ENCODE results near the gene NQO1. TPM values are rescaled to one million over a fixed set of nuclear protein-coding genes. Genes with fewer than 3 reads are reported as not detected.
A peak's percentile ranks its signal among the peaks of the same experiment; 100 is the strongest.

The NQO1 gene
- total RNA-seq, 2 experiments from 2014 or later = 9.9 to 11.4 TPM

DNA sequence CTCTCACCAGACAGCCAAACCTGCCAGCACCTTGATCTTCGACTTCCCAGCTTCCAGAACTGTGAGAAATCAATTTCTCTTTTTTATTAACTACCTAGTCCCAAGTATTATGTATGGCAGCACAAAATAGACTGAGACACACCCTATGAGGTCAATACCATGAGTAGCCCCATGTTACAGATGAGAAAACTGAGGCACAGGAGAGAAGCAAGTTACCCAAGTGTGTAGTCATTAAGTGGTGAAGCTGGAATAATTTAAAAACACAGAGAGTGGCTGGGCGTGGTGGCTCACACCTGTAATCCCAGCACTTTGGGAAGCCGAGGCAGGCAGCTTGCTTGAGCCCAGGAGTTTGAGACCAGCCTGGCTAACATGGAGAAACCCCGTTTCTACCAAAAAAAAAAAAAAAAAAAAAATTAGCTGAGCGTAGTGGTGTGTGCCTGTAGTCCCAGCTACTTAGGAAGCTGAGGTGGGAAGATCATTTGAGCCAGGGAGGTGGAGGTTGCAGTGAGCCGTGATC, 4.9 kb downstream of the NQO1 start:
- Mint-ChIP-seq H3K36me3 (ENCODE audit: low read depth) (no peaks in the 10 kb centered on the region), H3K4me3 (no peak overlapping the region), H3K9me3 (ENCODE audit: low read depth) (no peaks in the 10 kb centered on the region), H3K27me3 (no peaks in the 10 kb centered on the region), H3K27ac (no peak overlapping the region), H3K4me1 (peaks cover 15% of the 10 kb centered on the region)
- intact Hi-C loops (cut with DNase I, micrococcal nuclease) = no loop called here
- ATAC-seq = no peak
- no peak for DNase-seq
- ChIA-PET POLR2A (interaction anchor here (1.4 kb wide), 1 partner anchor 33 kb away, joined by 3 read pairs; the partner anchor contains the start of gene NOB1), CTCF (interaction anchor here (1.1 kb wide), 1 partner anchor 13 kb away, joined by 4 read pairs; no protein-coding TSS in a partner anchor)

DNA sequence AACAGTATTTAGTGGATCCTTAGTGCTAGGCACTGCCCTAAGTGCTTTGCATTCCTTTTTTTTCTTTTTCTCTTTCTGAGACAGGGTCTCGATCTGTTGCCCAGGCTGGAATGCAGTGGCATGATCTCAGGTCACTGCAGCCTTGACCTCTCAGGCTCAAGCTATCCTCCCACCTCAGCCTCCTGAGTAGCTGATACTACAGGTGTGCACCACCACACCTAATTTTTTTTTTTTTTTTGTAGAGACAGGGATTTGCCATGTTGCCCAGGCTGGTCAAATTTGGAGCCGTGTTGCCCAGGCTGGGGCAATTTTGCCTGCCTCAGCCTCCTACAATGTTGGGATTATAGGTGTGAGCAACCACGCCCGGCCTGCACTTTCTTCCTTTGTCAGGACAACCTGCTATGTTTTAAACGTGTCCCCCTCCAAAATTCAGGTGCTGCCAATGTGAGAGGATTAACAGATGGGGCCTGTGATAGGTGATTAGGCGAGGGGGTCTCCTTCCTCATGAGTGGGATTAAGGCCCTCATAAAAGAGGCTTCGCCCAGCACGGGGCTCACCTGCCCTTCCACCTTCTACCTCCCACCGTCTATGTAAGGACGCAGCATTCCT, 5.4 kb downstream of the NQO1 start:
- ATAC-seq (no peak), DNase-seq (no peak)
- POLR2A ChIA-PET = interaction anchor here (1.4 kb wide), 1 partner anchor 34 kb away, joined by 3 read pairs; the partner anchor contains the start of gene NOB1
- intact Hi-C loops (cut with DNase I, micrococcal nuclease) = no loop called here
- H3K36me3 Mint-ChIP-seq (ENCODE audit: low read depth) = no peaks in the 10 kb centered on the region
- CTCF ChIA-PET = interaction anchor here (0.7 to 1.1 kb wide), 2 partner anchors 12 to 465 kb away, joined by 3 to 4 read pairs; no protein-coding TSS in a partner anchor
- no peaks in the 10 kb centered on the region for H3K9me3 Mint-ChIP-seq (ENCODE audit: low read depth)
- no peak overlapping the region for H3K4me3 Mint-ChIP-seq
- no peaks in the 10 kb centered on the region for H3K27me3 Mint-ChIP-seq
- peaks cover 9% of the 10 kb centered on the region for H3K4me1 Mint-ChIP-seq
- H3K27ac Mint-ChIP-seq = no peak overlapping the region

DNA sequence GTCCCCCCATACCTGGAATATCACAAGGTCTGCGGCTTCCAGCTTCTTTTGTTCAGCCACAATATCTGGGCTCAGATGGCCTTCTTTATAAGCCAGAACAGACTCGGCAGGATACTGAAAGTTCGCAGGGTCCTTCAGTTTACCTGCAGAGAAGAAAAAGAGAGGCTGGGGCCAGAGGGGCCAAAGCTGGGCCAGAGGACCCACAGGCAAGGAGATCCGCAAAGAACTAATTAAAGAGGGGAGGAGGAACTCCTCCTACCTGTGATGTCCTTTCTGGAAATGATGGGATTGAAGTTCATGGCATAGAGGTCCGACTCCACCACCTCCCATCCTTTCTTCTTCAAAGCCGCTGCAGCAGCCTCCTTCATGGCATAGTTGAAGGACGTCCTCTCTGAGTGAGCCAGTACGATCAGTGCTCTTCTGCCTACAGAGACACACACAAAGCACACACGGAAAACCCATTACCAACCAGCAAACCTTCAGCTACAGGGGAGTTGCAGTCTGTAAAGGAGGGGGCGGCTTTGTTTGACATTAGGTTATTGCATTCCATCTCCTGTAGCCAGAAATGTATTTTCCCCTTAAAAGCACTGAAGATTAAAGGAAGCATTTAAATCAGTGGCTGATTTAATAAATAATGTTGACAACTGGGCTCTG, 8.1 kb downstream of the NQO1 start:
- intact Hi-C loops (cut with DNase I, micrococcal nuclease) = no loop called here
- ATAC-seq = no peak
- no peaks in the 10 kb centered on the region for H3K27me3 Mint-ChIP-seq
- H3K36me3 Mint-ChIP-seq (ENCODE audit: low read depth) = no peaks in the 10 kb centered on the region
- no peak for DNase-seq
- ChIA-PET POLR2A (no interaction called here), CTCF (interaction anchor here (0.6 kb wide), 2 partner anchors 15 to 1160 kb away, joined by 3 read pairs; no protein-coding TSS in a partner anchor)
- no peaks in the 10 kb centered on the region for H3K4me1 Mint-ChIP-seq
- no peaks in the 10 kb centered on the region for H3K9me3 Mint-ChIP-seq (ENCODE audit: low read depth)
- H3K27ac Mint-ChIP-seq = no peak overlapping the region
- no peak overlapping the region for H3K4me3 Mint-ChIP-seq

DNA sequence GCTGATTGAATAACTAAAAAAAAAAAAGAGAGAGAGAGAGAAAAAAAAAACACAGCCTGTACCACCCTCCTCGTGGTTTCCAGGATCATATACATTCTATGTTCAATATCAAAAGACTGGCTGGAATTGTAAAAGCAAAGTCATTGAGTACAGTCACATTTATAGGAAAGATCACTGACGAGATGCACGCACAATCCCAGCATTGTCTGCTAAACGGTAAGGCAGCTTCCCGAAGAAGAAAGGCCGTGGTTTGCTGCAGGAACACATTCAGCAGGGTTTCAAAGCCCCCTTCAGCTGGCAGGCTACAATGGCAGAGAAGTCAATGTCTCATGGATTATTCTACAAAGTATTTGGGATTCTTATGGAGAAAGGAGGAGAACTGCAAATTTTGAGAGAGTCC, 9.3 kb downstream of the NQO1 start:
- H3K27ac Mint-ChIP-seq = no peak overlapping the region
- no peaks in the 10 kb centered on the region for H3K27me3 Mint-ChIP-seq
- ATAC-seq (no peak), DNase-seq (no peak)
- H3K36me3 Mint-ChIP-seq (ENCODE audit: low read depth) = no peaks in the 10 kb centered on the region
- H3K9me3 Mint-ChIP-seq (ENCODE audit: low read depth) = no peaks in the 10 kb centered on the region
- H3K4me1 Mint-ChIP-seq = no peaks in the 10 kb centered on the region
- CTCF ChIA-PET = no interaction called here
- POLR2A ChIA-PET = no interaction called here
- intact Hi-C loops (cut with DNase I, micrococcal nuclease) = no loop called here
- no peak overlapping the region for H3K4me3 Mint-ChIP-seq

DNA sequence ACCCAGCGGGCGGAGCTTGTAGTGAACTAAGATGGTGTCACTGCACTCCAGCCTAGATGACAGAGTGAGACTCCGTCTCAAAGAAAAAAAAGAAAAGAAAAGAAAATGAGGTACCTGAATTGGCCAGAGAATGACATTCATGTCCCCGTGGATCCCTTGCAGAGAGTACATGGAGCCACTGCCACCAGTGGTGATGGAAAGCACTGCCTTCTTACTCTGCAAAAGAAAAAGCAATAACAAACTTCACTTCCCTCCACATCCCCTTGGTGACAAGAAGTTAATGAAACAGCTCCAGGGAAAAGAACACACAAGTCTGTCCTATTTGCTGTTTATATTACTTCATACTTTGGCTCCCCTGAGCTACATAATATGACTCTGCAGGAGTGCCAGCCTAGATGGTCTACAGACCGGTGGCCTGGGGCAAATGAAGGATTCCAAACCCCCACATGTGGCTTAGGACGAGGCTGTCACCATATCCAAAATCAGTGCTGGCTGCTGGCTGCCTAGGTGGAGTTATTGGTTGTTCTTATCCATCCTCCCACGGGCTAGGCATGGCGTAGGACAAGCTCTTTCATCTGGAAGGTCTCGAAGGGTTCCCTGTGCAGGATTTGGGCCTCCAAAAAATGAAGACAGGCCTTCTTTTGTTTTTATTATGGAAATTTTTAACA, 13.3 kb downstream of the NQO1 start:
- Mint-ChIP-seq H3K36me3 (ENCODE audit: low read depth) (peaks cover 4% of the 10 kb centered on the region), H3K4me1 (peaks cover 9% of the 10 kb centered on the region), H3K27me3 (no peaks in the 10 kb centered on the region), H3K27ac (no peak overlapping the region), H3K9me3 (ENCODE audit: low read depth) (no peaks in the 10 kb centered on the region), H3K4me3 (no peak overlapping the region)
- ChIA-PET CTCF (interaction anchor here (1.0 kb wide), 1 partner anchor 317 kb away, joined by 3 read pairs; no protein-coding TSS in a partner anchor), POLR2A (no interaction called here)
- ATAC-seq = no peak
- intact Hi-C loops (cut with DNase I, micrococcal nuclease) = no loop called here
- DNase-seq = no peak

DNA sequence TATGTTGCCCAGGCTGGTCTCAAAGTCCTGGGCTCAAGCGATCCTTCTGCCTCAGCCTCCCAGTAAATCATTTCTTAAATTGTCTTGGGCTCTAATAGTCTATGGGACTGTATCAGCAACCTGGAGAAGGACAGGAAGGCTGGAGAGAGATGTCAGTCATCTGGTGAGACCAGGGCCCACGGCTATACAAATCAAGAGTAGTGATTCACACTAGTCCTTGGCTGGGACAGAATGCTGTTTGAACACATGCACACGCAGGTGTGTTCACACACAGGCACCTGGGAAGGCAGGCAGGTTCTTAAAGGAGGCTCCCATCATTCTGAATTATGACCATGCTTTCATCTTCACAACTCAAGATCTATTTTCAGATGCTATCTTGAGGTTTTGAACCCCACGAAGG, 14.1 kb downstream of the NQO1 start:
- H3K4me3 Mint-ChIP-seq = no peak overlapping the region
- H3K4me1 Mint-ChIP-seq = peaks cover 9% of the 10 kb centered on the region
- ChIA-PET POLR2A (interaction anchor here (0.6 kb wide), 1 partner anchor 14 kb away, joined by 3 read pairs; the partner anchor contains the start of gene NQO1), CTCF (no interaction called here)
- intact Hi-C loops (cut with DNase I, micrococcal nuclease) = no loop called here
- no peak overlapping the region for H3K27ac Mint-ChIP-seq
- no peaks in the 10 kb centered on the region for H3K27me3 Mint-ChIP-seq
- no peaks in the 10 kb centered on the region for H3K9me3 Mint-ChIP-seq (ENCODE audit: low read depth)
- no peak for DNase-seq
- H3K36me3 Mint-ChIP-seq (ENCODE audit: low read depth) = peaks cover 4% of the 10 kb centered on the region
- ATAC-seq = no peak

DNA sequence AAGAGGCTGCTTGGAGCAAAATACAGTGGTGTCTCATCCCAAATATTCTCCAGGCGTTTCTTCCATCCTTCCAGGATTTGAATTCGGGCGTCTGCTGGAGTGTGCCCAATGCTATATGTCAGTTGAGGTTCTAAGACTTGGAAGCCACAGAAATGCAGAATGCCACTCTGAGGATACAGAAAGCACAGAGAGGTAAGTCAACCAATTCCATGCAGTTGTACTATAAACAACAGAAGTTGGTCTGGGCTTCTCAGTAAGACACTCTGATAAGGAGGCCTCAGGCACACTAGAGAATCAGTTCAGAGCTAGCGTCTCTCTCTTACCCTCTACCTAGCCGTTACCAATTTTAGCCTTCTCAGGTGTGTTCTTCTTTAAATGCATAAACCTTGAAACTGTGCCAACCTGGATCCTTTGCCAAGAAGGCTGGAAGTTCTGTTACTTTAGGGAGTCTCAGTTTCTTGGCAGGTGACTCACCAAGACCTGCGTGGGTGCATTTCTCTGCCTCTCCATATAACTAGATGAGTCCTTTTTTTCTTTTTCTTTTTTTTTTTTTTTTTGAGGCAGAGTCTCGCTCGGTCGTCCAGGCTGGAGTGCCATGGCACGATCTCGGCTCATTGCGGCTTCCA, 15.1 kb downstream of the NQO1 start:
- Mint-ChIP-seq H3K9me3 (ENCODE audit: low read depth) (no peaks in the 10 kb centered on the region), H3K27ac (no peak overlapping the region), H3K4me3 (no peak overlapping the region), H3K27me3 (no peaks in the 10 kb centered on the region), H3K36me3 (ENCODE audit: low read depth) (peaks cover 4% of the 10 kb centered on the region), H3K4me1 (peaks cover 9% of the 10 kb centered on the region)
- DNase-seq (peak; percentile 42), ATAC-seq (peak; percentile 54)
- POLR2A ChIA-PET = interaction anchor here (0.6 kb wide), 1 partner anchor 15 kb away, joined by 3 read pairs; the partner anchor contains the start of gene NQO1
- intact Hi-C loops (cut with DNase I, micrococcal nuclease) = no loop called here
- CTCF ChIA-PET = interaction anchor here (0.7 to 3.9 kb wide), 4 partner anchors 12 to 219 kb away, joined by 3 to 40 read pairs (median 6); partner anchors contain the start of gene NOB1

DNA sequence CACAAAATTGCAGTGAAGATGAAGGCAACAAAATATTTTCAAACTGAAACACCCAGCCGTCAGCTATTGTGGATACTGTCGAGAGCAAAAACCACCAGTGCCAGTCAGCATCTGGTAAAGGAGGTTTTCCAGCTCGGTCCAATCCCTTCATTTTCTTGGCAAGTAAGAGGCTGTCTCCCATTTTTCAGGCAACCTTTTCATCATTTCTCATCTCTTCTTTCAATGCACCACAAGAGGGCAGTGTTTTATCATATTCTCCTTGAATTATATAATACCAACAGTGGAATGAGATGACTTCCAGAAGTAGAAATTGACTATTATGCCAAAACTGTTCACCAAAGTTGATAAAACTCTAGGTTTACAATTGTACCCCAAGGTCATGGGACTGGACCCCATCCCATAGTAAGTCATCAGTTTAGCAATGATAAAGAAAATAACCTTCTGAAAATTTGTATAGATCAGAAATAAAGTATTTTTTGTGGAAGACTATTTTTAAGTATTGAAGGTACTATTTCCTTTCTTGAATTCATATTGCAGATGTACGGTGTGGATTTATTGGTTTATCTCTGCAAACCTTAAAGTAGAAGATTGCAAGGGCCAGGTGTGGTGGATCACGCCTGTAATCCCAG, 16.8 kb downstream of the NQO1 start:
- Mint-ChIP-seq H3K36me3 (ENCODE audit: low read depth) (peaks cover 4% of the 10 kb centered on the region), H3K27me3 (no peaks in the 10 kb centered on the region), H3K4me1 (peaks cover 9% of the 10 kb centered on the region), H3K27ac (no peak overlapping the region), H3K4me3 (no peak overlapping the region), H3K9me3 (ENCODE audit: low read depth) (no peaks in the 10 kb centered on the region)
- ATAC-seq (peak; percentile 40), DNase-seq (no peak)
- CTCF ChIA-PET = interaction anchor here (0.6 to 3.9 kb wide), 19 partner anchors 12 to 541 kb away, joined by 3 to 40 read pairs (median 4); partner anchors contain the start of gene NOB1
- POLR2A ChIA-PET = no interaction called here
- intact Hi-C loops (cut with DNase I, micrococcal nuclease) = loop anchor here (1.0 kb wide), 2 partner anchors 45 to 221 kb away; partner anchors contain the start of gene NOB1 (in 2 of the 2)

DNA sequence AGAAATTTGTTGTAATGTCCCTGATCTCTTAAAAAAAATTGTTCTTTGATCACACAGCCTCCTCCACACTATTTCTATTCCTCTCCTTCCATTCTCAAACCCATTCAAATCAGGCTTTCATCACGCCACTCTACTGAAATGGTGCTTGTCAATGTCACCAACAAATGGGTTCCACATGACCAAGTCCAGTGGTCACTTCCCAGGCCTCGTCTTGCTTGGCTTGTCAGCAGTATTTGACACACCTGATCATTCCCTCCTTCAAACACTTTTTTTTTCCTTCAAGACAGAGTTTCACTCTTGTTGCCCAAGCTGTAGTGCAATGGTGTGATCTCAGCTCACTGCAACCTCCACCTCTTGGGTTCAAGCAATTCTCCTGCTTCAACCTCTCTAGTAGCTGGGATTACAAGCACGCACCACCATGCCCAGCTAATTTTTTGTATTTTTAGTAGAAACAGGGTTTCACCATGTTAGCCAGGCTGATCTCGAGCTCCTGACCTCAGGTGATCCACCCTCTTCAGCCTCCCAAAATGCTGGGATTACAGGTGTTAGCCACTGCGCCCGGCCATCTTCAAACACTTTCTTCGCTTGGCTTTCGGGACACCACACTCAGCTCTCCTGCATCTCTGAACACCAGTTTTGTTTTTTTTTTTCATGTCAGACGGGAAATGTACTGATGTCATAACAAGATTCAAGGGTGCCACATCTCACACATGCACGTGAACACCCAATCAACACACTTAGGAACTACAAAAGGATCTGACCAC, 18.3 kb downstream of the NQO1 start:
- POLR2A ChIA-PET = no interaction called here
- intact Hi-C loops (cut with DNase I, micrococcal nuclease) = no loop called here
- peaks cover 9% of the 10 kb centered on the region for H3K4me1 Mint-ChIP-seq
- H3K4me3 Mint-ChIP-seq = no peak overlapping the region
- CTCF ChIA-PET = interaction anchor here (0.6 to 3.9 kb wide), 9 partner anchors 14 to 735 kb away, joined by 3 to 40 read pairs (median 5); partner anchors contain the start of gene NOB1
- ATAC-seq (no peak), DNase-seq (no peak)
- H3K27me3 Mint-ChIP-seq = no peaks in the 10 kb centered on the region
- no peaks in the 10 kb centered on the region for H3K9me3 Mint-ChIP-seq (ENCODE audit: low read depth)
- peak overlapping the region; percentile 65 for H3K27ac Mint-ChIP-seq
- peaks cover 7% of the 10 kb centered on the region for H3K36me3 Mint-ChIP-seq (ENCODE audit: low read depth)

DNA sequence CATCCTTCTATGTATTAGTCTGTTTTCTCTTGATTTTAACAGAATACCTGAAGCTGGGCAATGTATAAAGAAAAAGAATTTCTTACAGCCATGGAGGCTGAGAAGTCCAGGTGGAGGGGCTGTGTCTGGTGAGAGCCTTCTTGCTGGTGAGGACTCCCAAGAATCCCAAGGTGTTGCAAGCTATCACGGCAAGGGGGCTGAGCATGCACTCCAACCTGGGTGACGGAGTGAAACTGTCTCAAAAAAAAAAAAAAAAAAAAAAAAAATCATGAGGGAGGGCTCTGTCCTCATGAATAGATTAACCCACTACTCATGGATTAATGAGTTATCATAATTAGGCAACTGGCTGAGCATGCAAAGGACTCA, 19.4 kb downstream of the NQO1 start:
- H3K36me3 Mint-ChIP-seq (ENCODE audit: low read depth) = peaks cover 7% of the 10 kb centered on the region
- POLR2A ChIA-PET = no interaction called here
- CTCF ChIA-PET = interaction anchor here (0.5 to 2.1 kb wide), 3 partner anchors 15 to 311 kb away, joined by 3 to 4 read pairs (median 3); partner anchors contain the start of gene NOB1

More for the DNA sequence above, 19.4 kb downstream of the NQO1 start:
- intact Hi-C loops (cut with DNase I, micrococcal nuclease) = no loop called here
- H3K4me3 Mint-ChIP-seq = no peak overlapping the region
- H3K9me3 Mint-ChIP-seq (ENCODE audit: low read depth) = no peaks in the 10 kb centered on the region
- H3K27ac Mint-ChIP-seq = no peak overlapping the region
- peaks cover 9% of the 10 kb centered on the region for H3K4me1 Mint-ChIP-seq
- ATAC-seq = no peak
- H3K27me3 Mint-ChIP-seq = no peaks in the 10 kb centered on the region
- no peak for DNase-seq
